MG63 (cell line): Measurements from ENCODE around the gene NAB1. TPM values are rescaled to one million over a fixed set of nuclear protein-coding genes. Genes with fewer than 3 reads are reported as not detected.
A peak's percentile ranks its signal among the peaks of the same experiment; 100 is the strongest.

Experiments used
- DNase-seq: peaks from one replicate; pipeline ENCODE4 v3.0.0-alpha.2; 2020
- H3K27me3 ChIP-seq: fragments of 250-450 bp; sonication (Bioruptor Pico); 2 replicates; pipeline ENCODE4 v1.5.1; 2020; ENCODE audit warnings: mild to moderate bottlenecking, moderate library complexity
- H3K36me3 ChIP-seq: fragments of 250-450 bp; sonication (Bioruptor Pico); 2 replicates; pipeline ENCODE4 v1.5.1; 2020; ENCODE audit warnings: mild to moderate bottlenecking, moderate library complexity
- H3K4me3 ChIP-seq: fragments of 250-450 bp; sonication (Bioruptor Pico); 2 replicates; pipeline ENCODE4 v1.5.1; 2020; ENCODE audit warnings: mild to moderate bottlenecking, moderate library complexity
- H3K9me3 ChIP-seq: fragments of 250-450 bp; sonication (Bioruptor Pico); 2 replicates; pipeline ENCODE4 v1.5.1; 2020; ENCODE audit warnings: mild to moderate bottlenecking, moderate library complexity
- total RNA-seq: library from RNA; depleted of rRNA; stranded (reverse); fragments of >200 nt; shearing (Covaris generic); gene quantifications from 2 replicates; pipeline ENCODE4 v1.2.3, GENCODE V29; 2014; ENCODE audit warnings: low replicate concordance; rRNA removed

Gene NAB1
- total RNA-seq, 1 experiment from 2014 or later = 18.5 TPM

- no peaks in the 10 kb centered on the region for H3K27me3 ChIP-seq
- no peaks in the 10 kb centered on the region for H3K9me3 ChIP-seq
- no peak overlapping the region for H3K4me3 ChIP-seq
- H3K36me3 ChIP-seq = no peaks in the 10 kb centered on the region
- no peak for DNase-seq
Measured at GRCh38 chr2:190717306-190717705, 68.4 kb downstream of the NAB1 start.

- H3K36me3 ChIP-seq = no peaks in the 10 kb centered on the region
- DNase-seq = no peak
- no peaks in the 10 kb centered on the region for H3K27me3 ChIP-seq
- no peak overlapping the region for H3K4me3 ChIP-seq
- H3K9me3 ChIP-seq = no peaks in the 10 kb centered on the region
Measured at GRCh38 chr2:190717764-190718651, 69.1 kb downstream of the NAB1 start.

GRCh38 chr2:190718652-190719526, 70.0 kb downstream of the NAB1 start:
- H3K4me3 ChIP-seq = no peak overlapping the region
- H3K36me3 ChIP-seq = no peaks in the 10 kb centered on the region
- no peaks in the 10 kb centered on the region for H3K9me3 ChIP-seq
- no peaks in the 10 kb centered on the region for H3K27me3 ChIP-seq
- DNase-seq = peak; percentile 69

GRCh38 chr2:190720276-190720675, 71.4 kb downstream of the NAB1 start:
- H3K9me3 ChIP-seq = no peaks in the 10 kb centered on the region
- DNase-seq = no peak

GRCh38 chr2:190720691-190721090, 71.8 kb downstream of the NAB1 start:
- Histone ChIP-seq H3K4me3 (no peak overlapping the region), H3K9me3 (no peaks in the 10 kb centered on the region), H3K36me3 (no peaks in the 10 kb centered on the region), H3K27me3 (no peaks in the 10 kb centered on the region)
- no peak for DNase-seq

More at GRCh38 chr2:190720276-190720675, 71.4 kb downstream of the NAB1 start:
- no peaks in the 10 kb centered on the region for H3K36me3 ChIP-seq
- H3K4me3 ChIP-seq = no peak overlapping the region
- H3K27me3 ChIP-seq = no peaks in the 10 kb centered on the region

GRCh38 chr2:190722061-190722759, 73.3 kb downstream of the NAB1 start:
- no peak for DNase-seq
- H3K4me3 ChIP-seq = no peak overlapping the region

GRCh38 chr2:190722835-190723234, 74.0 kb downstream of the NAB1 start:
- Histone ChIP-seq H3K27me3 (no peaks in the 10 kb centered on the region), H3K36me3 (no peaks in the 10 kb centered on the region), H3K4me3 (no peak overlapping the region), H3K9me3 (no peaks in the 10 kb centered on the region)
- DNase-seq = no peak

More at GRCh38 chr2:190722061-190722759, 73.3 kb downstream of the NAB1 start:
- Histone ChIP-seq H3K9me3 (no peaks in the 10 kb centered on the region), H3K27me3 (no peaks in the 10 kb centered on the region), H3K36me3 (no peaks in the 10 kb centered on the region)

GRCh38 chr2:190723397-190724090, 74.7 kb downstream of the NAB1 start:
- Histone ChIP-seq H3K36me3 (no peaks in the 10 kb centered on the region), H3K9me3 (no peaks in the 10 kb centered on the region), H3K27me3 (no peaks in the 10 kb centered on the region), H3K4me3 (no peak overlapping the region)
- no peak for DNase-seq

GRCh38 chr2:190726255-190726654, 77.4 kb downstream of the NAB1 start:
- Histone ChIP-seq H3K27me3 (no peaks in the 10 kb centered on the region), H3K4me3 (no peak overlapping the region), H3K9me3 (no peaks in the 10 kb centered on the region), H3K36me3 (no peaks in the 10 kb centered on the region)
- DNase-seq = no peak

- DNase-seq = no peak
Measured at GRCh38 chr2:190736355-190736754, 87.5 kb downstream of the NAB1 start.

GRCh38 chr2:190740449-190740848, 91.6 kb downstream of the NAB1 start:
- Histone ChIP-seq H3K4me3 (no peak overlapping the region), H3K36me3 (no peaks in the 10 kb centered on the region), H3K27me3 (no peaks in the 10 kb centered on the region), H3K9me3 (no peaks in the 10 kb centered on the region)
- no peak for DNase-seq

More at GRCh38 chr2:190736355-190736754, 87.5 kb downstream of the NAB1 start:
- Histone ChIP-seq H3K4me3 (no peak overlapping the region), H3K36me3 (no peaks in the 10 kb centered on the region), H3K9me3 (no peaks in the 10 kb centered on the region), H3K27me3 (no peaks in the 10 kb centered on the region)

Other genes with a start within 250 kb of the NAB1 start
- 0.52 and 0.53 TPM in 2 replicates for gene MFSD6, start 240.7 kb upstream of the NAB1 start, total RNA-seq
- gene NEMP2, start 114.4 kb upstream of the NAB1 start, total RNA-seq = 7.0 and 9.2 TPM in 2 replicates
- gene GLS, start 231.7 kb downstream of the NAB1 start, total RNA-seq = 118 and 149 TPM in 2 replicates